Measurements from ENCODE around the gene LRP1. TPM values are rescaled to one million over a fixed set of nuclear protein-coding genes. Genes with fewer than 3 reads are reported as not detected.

The LRP1 gene
- total RNA-seq, 1 donor from 2014 or later: 448 TPM

GRCh38 chr12:57175428-57176138 is 47.3 kb downstream of the LRP1 start:
- peak; percentile 93 for DNase-seq (ENCODE audit: low spot score)
- H3K9me3 Mint-ChIP-seq (ENCODE audit: low read depth): no peaks in the 10 kb centered on the region
- TF ChIP-seq, protein P1, sequence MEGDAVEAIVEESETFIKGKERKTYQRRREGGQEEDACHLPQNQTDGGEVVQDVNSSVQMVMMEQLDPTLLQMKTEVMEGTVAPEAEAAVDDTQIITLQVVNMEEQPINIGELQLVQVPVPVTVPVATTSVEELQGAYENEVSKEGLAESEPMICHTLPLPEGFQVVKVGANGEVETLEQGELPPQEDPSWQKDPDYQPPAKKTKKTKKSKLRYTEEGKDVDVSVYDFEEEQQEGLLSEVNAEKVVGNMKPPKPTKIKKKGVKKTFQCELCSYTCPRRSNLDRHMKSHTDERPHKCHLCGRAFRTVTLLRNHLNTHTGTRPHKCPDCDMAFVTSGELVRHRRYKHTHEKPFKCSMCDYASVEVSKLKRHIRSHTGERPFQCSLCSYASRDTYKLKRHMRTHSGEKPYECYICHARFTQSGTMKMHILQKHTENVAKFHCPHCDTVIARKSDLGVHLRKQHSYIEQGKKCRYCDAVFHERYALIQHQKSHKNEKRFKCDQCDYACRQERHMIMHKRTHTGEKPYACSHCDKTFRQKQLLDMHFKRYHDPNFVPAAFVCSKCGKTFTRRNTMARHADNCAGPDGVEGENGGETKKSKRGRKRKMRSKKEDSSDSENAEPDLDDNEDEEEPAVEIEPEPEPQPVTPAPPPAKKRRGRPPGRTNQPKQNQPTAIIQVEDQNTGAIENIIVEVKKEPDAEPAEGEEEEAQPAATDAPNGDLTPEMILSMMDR (IDR thresholded peaks at IDR 0.05): peak; percentile 88
- peaks cover 58% of the 10 kb centered on the region for H3K36me3 Mint-ChIP-seq (ENCODE audit: low read depth)
- H3K27ac Mint-ChIP-seq (ENCODE audit: unreplicated experiment): peak overlapping the region; percentile 58
- no peak overlapping the region for H3K4me3 Mint-ChIP-seq (ENCODE audit: unreplicated experiment)
- no peaks in the 10 kb centered on the region for H3K27me3 Mint-ChIP-seq (ENCODE audit: low read depth)
- H3K4me1 Mint-ChIP-seq (ENCODE audit: low read depth): peaks cover 9% of the 10 kb centered on the region

DNA sequence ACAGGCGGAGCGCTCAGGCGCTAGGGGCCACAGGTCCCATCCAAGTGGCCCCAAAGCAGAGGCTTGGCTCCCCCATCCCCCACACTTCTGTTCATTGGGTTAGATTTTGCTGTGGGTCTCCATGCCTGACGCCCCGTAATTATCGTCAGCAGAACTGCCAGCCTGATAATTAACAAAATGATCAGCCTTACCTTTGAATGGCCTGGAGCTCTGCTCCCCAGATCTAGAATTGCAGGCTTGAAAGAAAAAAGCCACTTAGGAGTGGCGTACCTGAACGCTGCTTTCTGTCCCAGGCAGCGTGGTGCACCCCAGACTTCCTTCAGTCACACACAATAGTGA is 47.8 kb downstream of the LRP1 start:
- Mint-ChIP-seq H3K27me3 (ENCODE audit: low read depth) (no peaks in the 10 kb centered on the region), H3K36me3 (ENCODE audit: low read depth) (peaks cover 55% of the 10 kb centered on the region), H3K9me3 (ENCODE audit: low read depth) (no peaks in the 10 kb centered on the region), H3K4me3 (ENCODE audit: unreplicated experiment) (no peak overlapping the region), H3K27ac (ENCODE audit: unreplicated experiment) (peak overlapping the region; percentile 58), H3K4me1 (ENCODE audit: low read depth) (peaks cover 7% of the 10 kb centered on the region)
- DNase-seq (ENCODE audit: low spot score): no peak
- TF ChIP-seq, protein P1 (IDR thresholded peaks at IDR 0.05): peak; percentile 68

GRCh38 chr12:57176846-57177245 is 48.6 kb downstream of the LRP1 start:
- peaks cover 58% of the 10 kb centered on the region for H3K36me3 Mint-ChIP-seq (ENCODE audit: low read depth)
- no peak overlapping the region for H3K27ac Mint-ChIP-seq (ENCODE audit: unreplicated experiment)
- no peaks in the 10 kb centered on the region for H3K27me3 Mint-ChIP-seq (ENCODE audit: low read depth)
- no peak for DNase-seq (ENCODE audit: low spot score)
- no peaks in the 10 kb centered on the region for H3K4me1 Mint-ChIP-seq (ENCODE audit: low read depth)
- H3K9me3 Mint-ChIP-seq (ENCODE audit: low read depth): no peaks in the 10 kb centered on the region
- no peak overlapping the region for H3K4me3 Mint-ChIP-seq (ENCODE audit: unreplicated experiment)
- TF ChIP-seq, protein P1 (IDR thresholded peaks at IDR 0.05): no peak

GRCh38 chr12:57177354-57177753 is 49.1 kb downstream of the LRP1 start:
- no peak overlapping the region for H3K4me3 Mint-ChIP-seq (ENCODE audit: unreplicated experiment)
- no peaks in the 10 kb centered on the region for H3K9me3 Mint-ChIP-seq (ENCODE audit: low read depth)
- no peaks in the 10 kb centered on the region for H3K4me1 Mint-ChIP-seq (ENCODE audit: low read depth)
- DNase-seq (ENCODE audit: low spot score): no peak
- TF ChIP-seq, protein P1 (IDR thresholded peaks at IDR 0.05): no peak
- H3K27ac Mint-ChIP-seq (ENCODE audit: unreplicated experiment): no peak overlapping the region
- no peaks in the 10 kb centered on the region for H3K27me3 Mint-ChIP-seq (ENCODE audit: low read depth)
- peaks cover 59% of the 10 kb centered on the region for H3K36me3 Mint-ChIP-seq (ENCODE audit: low read depth)

- Mint-ChIP-seq H3K27me3 (ENCODE audit: low read depth) (no peaks in the 10 kb centered on the region), H3K27ac (ENCODE audit: unreplicated experiment) (peak overlapping the region; percentile 8), H3K36me3 (ENCODE audit: low read depth) (peaks cover 56% of the 10 kb centered on the region), H3K4me3 (ENCODE audit: unreplicated experiment) (no peak overlapping the region), H3K9me3 (ENCODE audit: low read depth) (no peaks in the 10 kb centered on the region), H3K4me1 (ENCODE audit: low read depth) (peaks cover 5% of the 10 kb centered on the region)
- no peak for DNase-seq (ENCODE audit: low spot score)
- TF ChIP-seq, protein P1 (IDR thresholded peaks at IDR 0.05): no peak
Observed at GRCh38 chr12:57178213-57178612, 49.9 kb downstream of the LRP1 start.

All from chondrocyte (in vitro differentiated cells).